WTC11 (cell line): ENCODE data around the gene GAB1.

Experiments used
- ATF3 ChIP-seq: sonication (generic); formaldehyde crosslinking; conservative IDR thresholded peaks from 2 replicates; pipeline ENCODE4 v1.8.1; 2022; ENCODE audit warnings: mild to moderate bottlenecking, missing genetic modification reagents
- E2F5 ChIP-seq: sonication (generic); formaldehyde crosslinking; IDR thresholded peaks from 2 replicates; pipeline ENCODE4 v1.8.1; 2022; ENCODE audit warnings: mild to moderate bottlenecking, moderate library complexity, missing genetic modification reagents
- ELF4 ChIP-seq: sonication (generic); formaldehyde crosslinking; IDR thresholded peaks from 2 replicates; pipeline ENCODE4 v1.8.1; 2022; ENCODE audit warnings: low read depth, mild to moderate bottlenecking, moderate library complexity, missing genetic modification reagents
- NR3C1 ChIP-seq: sonication (generic); formaldehyde crosslinking; conservative IDR thresholded peaks from 2 replicates; pipeline ENCODE4 v1.8.1; 2023; ENCODE audit warnings: low read depth, mild to moderate bottlenecking, missing genetic modification reagents
- STAT6 ChIP-seq: sonication (generic); formaldehyde crosslinking; conservative IDR thresholded peaks from 2 replicates; pipeline ENCODE4 v1.8.1; 2023; ENCODE audit warnings: mild to moderate bottlenecking, low read depth, missing genetic modification reagents, moderate library complexity
- TF ChIP-seq, protein P1 (sequence below): fragments of 200-600 bp; IDR thresholded peaks from 2 replicates; pipeline ENCODE4 v1.8.0; 2022; ENCODE audit warnings: antibody characterized with exemption

DNA sequence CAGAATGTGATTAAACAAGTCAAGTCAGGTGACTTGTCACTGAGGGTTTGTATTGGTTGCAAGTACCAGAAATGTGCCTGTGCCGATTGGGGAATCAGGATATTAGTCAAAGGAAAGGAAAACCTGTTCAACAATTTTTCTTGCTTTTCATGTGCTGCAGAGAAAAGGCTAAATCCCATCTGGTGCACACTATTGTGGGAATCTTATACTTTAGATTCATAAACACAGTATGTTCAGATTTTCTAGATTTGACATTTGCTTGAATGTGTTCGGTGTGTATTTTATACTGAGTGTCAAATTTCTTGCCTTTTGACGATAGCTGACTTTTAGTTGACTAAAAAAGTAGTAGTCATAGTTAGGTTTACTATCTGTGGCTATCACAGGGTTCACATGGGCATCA, 37.6 kb downstream of the GAB1 start:
- TF ChIP-seq E2F5 (CRISPR knock-in tag) (no peak), ELF4 (CRISPR knock-in tag) (no peak), STAT6 (no peak), ATF3 (CRISPR knock-in tag) (no peak), NR3C1 (CRISPR knock-in tag) (no peak)
- TF ChIP-seq, protein P1, sequence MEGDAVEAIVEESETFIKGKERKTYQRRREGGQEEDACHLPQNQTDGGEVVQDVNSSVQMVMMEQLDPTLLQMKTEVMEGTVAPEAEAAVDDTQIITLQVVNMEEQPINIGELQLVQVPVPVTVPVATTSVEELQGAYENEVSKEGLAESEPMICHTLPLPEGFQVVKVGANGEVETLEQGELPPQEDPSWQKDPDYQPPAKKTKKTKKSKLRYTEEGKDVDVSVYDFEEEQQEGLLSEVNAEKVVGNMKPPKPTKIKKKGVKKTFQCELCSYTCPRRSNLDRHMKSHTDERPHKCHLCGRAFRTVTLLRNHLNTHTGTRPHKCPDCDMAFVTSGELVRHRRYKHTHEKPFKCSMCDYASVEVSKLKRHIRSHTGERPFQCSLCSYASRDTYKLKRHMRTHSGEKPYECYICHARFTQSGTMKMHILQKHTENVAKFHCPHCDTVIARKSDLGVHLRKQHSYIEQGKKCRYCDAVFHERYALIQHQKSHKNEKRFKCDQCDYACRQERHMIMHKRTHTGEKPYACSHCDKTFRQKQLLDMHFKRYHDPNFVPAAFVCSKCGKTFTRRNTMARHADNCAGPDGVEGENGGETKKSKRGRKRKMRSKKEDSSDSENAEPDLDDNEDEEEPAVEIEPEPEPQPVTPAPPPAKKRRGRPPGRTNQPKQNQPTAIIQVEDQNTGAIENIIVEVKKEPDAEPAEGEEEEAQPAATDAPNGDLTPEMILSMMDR: no peak
